KMS-11 (cell line): ENCODE measurements around the gene DOCK11.

ENCODE experiments used
- H2AFZ ChIP-seq: fragments of 200-600 bp; sonication (generic); 2 replicates; pipeline ENCODE4 v1.6.1; 2016; ENCODE audit warnings: antibody characterized with exemption, mixed run types, low read depth
- H3K27ac ChIP-seq: fragments of 200-600 bp; sonication (generic); 2 replicates; pipeline ENCODE4 v1.6.1; 2016; ENCODE audit warnings: mild to moderate bottlenecking, mixed run types
- H3K27me3 ChIP-seq: fragments of 200-600 bp; sonication (generic); 2 replicates; pipeline ENCODE4 v1.6.1; 2017; ENCODE audit warnings: mild to moderate bottlenecking, low read depth, mixed run types, moderate library complexity; ENCODE audit not compliant: insufficient read depth
- H3K36me3 ChIP-seq: fragments of 200-600 bp; sonication (generic); 2 replicates; pipeline ENCODE4 v1.6.1; 2017; ENCODE audit warnings: mild to moderate bottlenecking, mixed run types; ENCODE audit not compliant: insufficient read depth
- H3K4me1 ChIP-seq: fragments of 200-600 bp; sonication (generic); 2 replicates; pipeline ENCODE4 v1.6.1; 2016; ENCODE audit warnings: mild to moderate bottlenecking, low read depth, mixed run types; ENCODE audit not compliant: poor library complexity, severe bottlenecking
- H3K4me2 ChIP-seq: fragments of 200-600 bp; sonication (generic); 2 replicates; pipeline ENCODE4 v1.7.0; 2016; ENCODE audit warnings: mild to moderate bottlenecking, mixed run types
- H3K4me3 ChIP-seq: fragments of 200-600 bp; sonication (generic); IDR thresholded peaks from 2 replicates; pipeline ENCODE4 v1.6.1; 2017; ENCODE audit warnings: low read depth, low read length, mixed read lengths; ENCODE audit not compliant: insufficient read depth
- H3K79me2 ChIP-seq: fragments of 200-600 bp; sonication (generic); 2 replicates; pipeline ENCODE4 v1.6.1; 2016; ENCODE audit warnings: low read depth, mixed run types; ENCODE audit not compliant: insufficient read depth
- H3K9ac ChIP-seq: fragments of 200-600 bp; sonication (generic); 2 replicates; pipeline ENCODE4 v1.6.1; 2016; ENCODE audit warnings: mild to moderate bottlenecking, mixed run types
- H4K20me1 ChIP-seq: fragments of 200-600 bp; sonication (generic); 2 replicates; pipeline ENCODE4 v1.6.1; 2016; ENCODE audit warnings: mild to moderate bottlenecking, mixed run types; ENCODE audit not compliant: insufficient read depth
- TF ChIP-seq, protein P1 (sequence below): fragments of 200-600 bp; sonication (generic); conservative IDR thresholded peaks from 2 replicates; pipeline ENCODE4 v1.6.1; 2017; ENCODE audit warnings: low read depth, mild to moderate bottlenecking, antibody characterized with exemption, low read length, moderate library complexity, mixed read lengths

Gene DOCK11

DNA sequence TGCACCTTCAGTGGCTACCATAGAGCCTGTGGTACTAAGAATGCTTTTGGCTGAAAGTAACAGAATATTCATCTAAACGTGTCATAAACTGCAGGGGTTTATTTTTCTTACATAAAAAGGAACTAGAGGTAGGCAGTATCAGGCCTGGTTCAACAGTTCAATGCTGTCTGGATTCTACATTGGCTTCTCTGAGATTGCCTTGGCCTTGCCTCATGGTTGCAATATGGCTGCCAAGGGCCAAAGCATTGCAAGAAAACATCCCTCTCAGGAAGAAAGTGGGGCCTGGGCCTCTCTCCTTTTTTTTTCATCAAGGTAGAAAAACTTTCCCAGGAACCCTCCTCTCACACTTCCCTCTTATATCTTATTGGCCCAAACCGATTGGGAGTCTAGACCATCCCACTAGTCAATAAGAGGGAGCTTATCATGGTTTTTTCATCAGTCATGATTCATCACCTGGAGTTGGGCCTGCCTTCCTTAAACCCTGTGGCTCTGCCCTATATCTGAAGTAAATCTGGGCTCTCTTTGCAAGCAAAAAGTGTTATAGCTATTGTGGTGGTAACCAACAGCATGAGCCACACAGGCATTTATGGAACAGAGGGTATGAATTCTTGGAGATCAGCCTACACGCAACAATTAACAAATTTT lies 1.8 kb upstream of the DOCK11 start:
- Histone ChIP-seq H3K36me3 (no peaks in the 10 kb centered on the region), H3K9ac (no peak overlapping the region), H3K27me3 (no peaks in the 10 kb centered on the region), H4K20me1 (no peaks in the 10 kb centered on the region), H3K79me2 (no peaks in the 10 kb centered on the region), H3K27ac (no peak overlapping the region), H2AFZ (no peak overlapping the region), H3K4me1 (peaks cover 7% of the 10 kb centered on the region), H3K4me2 (no peak overlapping the region), H3K4me3 (no peak overlapping the region)
- TF ChIP-seq, protein P1, sequence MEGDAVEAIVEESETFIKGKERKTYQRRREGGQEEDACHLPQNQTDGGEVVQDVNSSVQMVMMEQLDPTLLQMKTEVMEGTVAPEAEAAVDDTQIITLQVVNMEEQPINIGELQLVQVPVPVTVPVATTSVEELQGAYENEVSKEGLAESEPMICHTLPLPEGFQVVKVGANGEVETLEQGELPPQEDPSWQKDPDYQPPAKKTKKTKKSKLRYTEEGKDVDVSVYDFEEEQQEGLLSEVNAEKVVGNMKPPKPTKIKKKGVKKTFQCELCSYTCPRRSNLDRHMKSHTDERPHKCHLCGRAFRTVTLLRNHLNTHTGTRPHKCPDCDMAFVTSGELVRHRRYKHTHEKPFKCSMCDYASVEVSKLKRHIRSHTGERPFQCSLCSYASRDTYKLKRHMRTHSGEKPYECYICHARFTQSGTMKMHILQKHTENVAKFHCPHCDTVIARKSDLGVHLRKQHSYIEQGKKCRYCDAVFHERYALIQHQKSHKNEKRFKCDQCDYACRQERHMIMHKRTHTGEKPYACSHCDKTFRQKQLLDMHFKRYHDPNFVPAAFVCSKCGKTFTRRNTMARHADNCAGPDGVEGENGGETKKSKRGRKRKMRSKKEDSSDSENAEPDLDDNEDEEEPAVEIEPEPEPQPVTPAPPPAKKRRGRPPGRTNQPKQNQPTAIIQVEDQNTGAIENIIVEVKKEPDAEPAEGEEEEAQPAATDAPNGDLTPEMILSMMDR: no peak

DNA sequence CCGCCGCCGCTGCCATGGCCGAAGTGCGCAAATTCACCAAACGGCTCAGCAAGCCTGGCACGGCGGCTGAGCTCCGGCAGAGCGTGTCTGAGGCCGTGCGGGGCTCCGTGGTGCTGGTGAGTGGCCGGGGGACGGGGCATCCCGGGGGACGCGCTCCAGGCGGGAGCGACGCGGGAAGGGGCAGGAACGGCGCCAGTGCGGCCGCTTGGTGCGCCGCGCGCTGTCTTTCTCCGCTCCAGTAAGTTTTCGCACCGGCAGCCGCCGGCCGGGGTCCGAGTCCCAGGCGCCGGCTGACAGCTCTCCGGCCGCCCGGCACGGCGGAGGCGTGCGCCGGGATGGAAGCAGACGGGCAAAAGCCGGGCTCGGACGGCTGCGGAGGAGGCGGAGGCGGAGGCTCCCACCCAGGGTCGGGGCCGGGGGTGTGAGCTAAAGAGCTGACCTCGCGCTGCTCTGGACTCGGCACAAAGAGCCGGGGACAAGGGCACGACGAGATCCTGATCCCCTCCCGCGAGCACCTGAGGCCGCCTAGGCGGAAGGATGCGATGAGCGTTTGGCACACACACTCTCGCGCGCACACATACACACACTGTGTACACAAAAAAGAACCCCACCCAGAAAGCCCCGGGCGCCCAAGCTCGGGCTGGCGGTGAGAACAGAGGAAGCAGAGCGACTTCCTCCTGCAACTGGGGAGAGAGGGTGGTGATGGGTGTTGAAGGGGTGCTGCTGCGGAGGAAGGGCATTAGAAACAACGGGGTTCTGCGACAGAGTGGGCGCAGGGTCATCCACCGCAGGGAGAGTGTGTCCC lies 545 bp downstream of the DOCK11 start:
- no peaks in the 10 kb centered on the region for H4K20me1 ChIP-seq
- H3K79me2 ChIP-seq: no peaks in the 10 kb centered on the region
- TF ChIP-seq, protein P1: no peak
- peak overlapping the region; percentile 75 for H2AFZ ChIP-seq
- H3K27ac ChIP-seq: no peak overlapping the region
- H3K27me3 ChIP-seq: no peaks in the 10 kb centered on the region
- no peaks in the 10 kb centered on the region for H3K36me3 ChIP-seq
- H3K4me3 ChIP-seq: no peak overlapping the region
- peak overlapping the region; percentile 33; the same call in 1 of the 2 replicates for H3K4me2 ChIP-seq
- H3K9ac ChIP-seq: peak overlapping the region; percentile 57; the same call in 1 of the 2 replicates
- peaks cover 7% of the 10 kb centered on the region for H3K4me1 ChIP-seq

DNA sequence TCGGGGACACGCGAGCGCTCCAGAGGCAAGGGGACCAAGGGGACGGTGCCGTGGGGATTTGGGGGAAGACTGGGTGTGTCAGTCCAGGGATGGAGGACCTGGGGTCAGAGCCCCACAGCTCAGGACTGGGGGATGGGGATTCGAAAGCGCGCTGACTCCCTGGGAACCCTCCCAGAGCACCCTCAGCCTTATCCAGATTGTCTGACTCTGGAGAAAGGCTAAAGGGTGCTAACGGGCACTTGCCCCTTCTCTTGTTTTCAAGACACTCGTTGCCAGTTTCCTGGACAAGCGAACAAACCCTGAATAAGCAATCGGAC lies 1.1 kb downstream of the DOCK11 start:
- Histone ChIP-seq H3K79me2 (no peaks in the 10 kb centered on the region), H3K27ac (no peak overlapping the region), H3K27me3 (no peaks in the 10 kb centered on the region), H3K4me1 (peaks cover 7% of the 10 kb centered on the region), H3K9ac (peak overlapping the region; percentile 57; the same call in 1 of the 2 replicates), H3K36me3 (no peaks in the 10 kb centered on the region), H3K4me3 (no peak overlapping the region), H3K4me2 (peak overlapping the region; percentile 33), H2AFZ (peak overlapping the region; percentile 75), H4K20me1 (no peaks in the 10 kb centered on the region)
- TF ChIP-seq, protein P1: no peak

DNA sequence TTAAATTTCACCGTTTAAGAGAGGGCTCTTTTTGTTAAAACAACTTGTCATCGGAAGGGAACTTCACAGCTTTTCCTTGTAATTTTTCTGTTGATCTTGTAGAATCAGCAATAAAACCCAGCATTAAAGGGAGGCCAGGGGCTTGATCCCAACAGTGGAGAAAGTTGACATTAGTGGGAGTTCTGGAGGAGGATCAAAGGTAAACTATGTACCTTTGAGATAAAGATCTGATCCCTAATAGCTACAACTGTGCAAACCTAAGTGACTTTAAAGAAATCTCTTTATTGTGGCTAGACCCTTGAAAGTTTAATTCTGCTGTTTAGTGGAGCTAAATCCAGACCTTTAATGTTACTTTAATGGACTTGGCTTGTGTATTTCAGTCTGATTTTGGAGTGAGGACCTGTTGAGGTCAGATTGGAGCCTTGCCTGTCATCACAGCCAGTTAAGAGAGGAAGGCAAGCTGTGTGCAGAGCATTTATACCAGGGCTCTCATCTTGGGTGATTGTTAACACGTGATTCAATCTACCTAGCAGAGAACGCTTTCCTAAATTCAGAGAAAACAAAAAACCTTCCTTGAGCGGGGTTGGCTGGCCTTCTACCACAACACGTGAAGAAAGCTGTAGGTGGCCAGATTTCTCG lies 1.7 kb downstream of the DOCK11 start:
- peaks cover 7% of the 10 kb centered on the region for H3K4me1 ChIP-seq
- H3K79me2 ChIP-seq: no peaks in the 10 kb centered on the region
- peak overlapping the region; percentile 57; the same call in 1 of the 2 replicates for H3K9ac ChIP-seq
- H3K27me3 ChIP-seq: no peaks in the 10 kb centered on the region
- TF ChIP-seq, protein P1: no peak
- H3K4me2 ChIP-seq: peak overlapping the region; percentile 33
- no peak overlapping the region for H3K27ac ChIP-seq
- H3K4me3 ChIP-seq: no peak overlapping the region
- no peaks in the 10 kb centered on the region for H3K36me3 ChIP-seq
- H2AFZ ChIP-seq: peak overlapping the region; percentile 75
- no peaks in the 10 kb centered on the region for H4K20me1 ChIP-seq
